Karpas-422 (cell line): Measurements from ENCODE around the gene KASH5. TPM values are rescaled to one million over a fixed set of nuclear protein-coding genes. Genes with fewer than 3 reads are reported as not detected.
"Not testable (repeated sequence)": the region's sequence is repeated elsewhere in the genome, so short reads cannot be mapped to it uniquely, and the experiment has no call there.

Experiments used
- DNase-seq: peaks from one replicate; pipeline ENCODE4 v3.0.0-alpha.2; 2015
- H2AFZ ChIP-seq: fragments of 200-600 bp; sonication (generic); 2 replicates; pipeline ENCODE4 v1.6.1; 2014; ENCODE audit warnings: antibody characterized with exemption, low read length, mixed read lengths
- H3K27ac ChIP-seq: fragments of 200-600 bp; sonication (generic); 2 replicates; pipeline ENCODE4 v1.5.1; 2014; ENCODE audit warnings: mild to moderate bottlenecking, low read length, moderate library complexity
- H3K27me3 ChIP-seq: fragments of 200-600 bp; sonication (generic); 2 replicates; pipeline ENCODE4 v1.6.1; 2014; ENCODE audit warnings: low read length, mixed read lengths
- H3K36me3 ChIP-seq: fragments of 200-600 bp; sonication (generic); 2 replicates; pipeline ENCODE4 v1.6.1; 2014; ENCODE audit warnings: low read length, mixed read lengths; ENCODE audit not compliant: insufficient read depth
- H3K4me1 ChIP-seq: fragments of 200-600 bp; sonication (generic); 2 replicates; pipeline ENCODE4 v1.6.1; 2014; ENCODE audit warnings: mild to moderate bottlenecking, low read length, mixed read lengths
- H3K4me2 ChIP-seq: fragments of 200-600 bp; sonication (generic); 2 replicates; pipeline ENCODE4 v1.6.1; 2014; ENCODE audit warnings: low read length, low read depth, mild to moderate bottlenecking; ENCODE audit not compliant: poor library complexity, severe bottlenecking
- H3K4me3 ChIP-seq: fragments of 200-600 bp; sonication (generic); 2 replicates; pipeline ENCODE4 v1.5.1; 2014; ENCODE audit warnings: mild to moderate bottlenecking, antibody characterized with exemption, low read length, mixed read lengths
- H3K79me2 ChIP-seq: fragments of 200-600 bp; sonication (generic); 2 replicates; pipeline ENCODE4 v1.6.1; 2014; ENCODE audit warnings: mild to moderate bottlenecking, low read length, mixed read lengths
- H3K9ac ChIP-seq: fragments of 200-600 bp; sonication (generic); 2 replicates; pipeline ENCODE4 v1.6.0; 2014; ENCODE audit warnings: low read length
- H3K9me2 ChIP-seq: fragments of 200-600 bp; sonication (generic), shearing (Covaris generic); replicated peaks from 2 replicates; pipeline ENCODE4 v1.6.0; 2014; ENCODE audit warnings: mild to moderate bottlenecking, low read length, moderate library complexity; ENCODE audit not compliant: insufficient read depth
- H3K9me3 ChIP-seq: fragments of 300-700, 200-600 bp; sonication (generic); 2 replicates; pipeline ENCODE4 v1.6.1; 2014; ENCODE audit warnings: low read length, mixed read lengths
- H4K20me1 ChIP-seq: fragments of 200-600 bp; sonication (generic); 2 replicates; pipeline ENCODE4 v1.6.1; 2014; ENCODE audit warnings: mild to moderate bottlenecking, antibody characterized with exemption, low read length, low read depth; ENCODE audit not compliant: insufficient read depth
- total RNA-seq: library from RNA; depleted of rRNA; stranded (reverse); fragments of >200 nt; shearing (Covaris generic); gene quantifications from 2 replicates; pipeline ENCODE4 v1.2.3, GENCODE V29; 2014; ENCODE audit warnings: low replicate concordance

Gene KASH5
- total RNA-seq, 1 experiment from 2014 or later: 0.52 TPM

DNA sequence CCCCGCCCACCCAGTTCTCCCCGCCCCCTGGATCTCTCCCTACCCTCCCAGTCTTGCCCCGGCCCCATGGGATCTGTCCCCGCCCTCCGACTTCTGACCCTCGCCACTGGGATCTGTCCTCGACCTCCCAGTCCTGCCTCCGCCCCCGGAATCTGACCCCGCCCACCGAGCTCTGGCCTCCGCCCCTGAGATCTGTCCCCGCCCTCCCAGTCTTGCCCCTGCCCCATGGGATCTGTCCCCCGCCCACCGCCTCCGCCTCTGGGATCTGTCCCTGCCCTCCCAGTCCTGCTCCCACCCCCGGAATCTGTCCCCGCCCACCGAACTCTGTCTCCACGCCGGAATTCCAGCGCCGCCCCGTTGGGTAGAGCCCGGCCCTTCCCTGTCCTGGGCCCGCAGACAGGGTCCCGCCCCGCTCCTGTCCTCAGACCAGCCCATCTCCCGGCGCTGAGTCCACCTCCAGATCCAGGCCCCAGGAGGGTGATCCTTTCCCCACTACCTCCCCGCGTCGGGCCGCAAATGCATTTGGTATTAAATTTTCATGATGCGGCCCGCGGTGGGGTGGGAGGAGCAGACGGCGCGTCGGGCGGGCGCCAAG is 54.8 kb downstream of the KASH5 start:
- peak overlapping the region; percentile 94 for H3K4me2 ChIP-seq
- no peaks in the 10 kb centered on the region for H3K9me2 ChIP-seq
- H3K4me1 ChIP-seq: peaks cover 28% of the 10 kb centered on the region
- peak overlapping the region; percentile 81 for H3K9ac ChIP-seq
- peak overlapping the region; percentile 76 for H3K4me3 ChIP-seq
- peak; percentile 90 for DNase-seq
- no peaks in the 10 kb centered on the region for H3K27me3 ChIP-seq
- peaks cover 10% of the 10 kb centered on the region; the same call in 1 of the 2 replicates for H3K36me3 ChIP-seq
- 0 out of 2 replicates have a peak, but pooled peaks cover 2% of the 10 kb centered on the region for H4K20me1 ChIP-seq
- peak overlapping the region; percentile 78 for H3K27ac ChIP-seq
- no peaks in the 10 kb centered on the region for H3K79me2 ChIP-seq
- no peaks in the 10 kb centered on the region for H3K9me3 ChIP-seq
- peak overlapping the region; percentile 98 for H2AFZ ChIP-seq

DNA sequence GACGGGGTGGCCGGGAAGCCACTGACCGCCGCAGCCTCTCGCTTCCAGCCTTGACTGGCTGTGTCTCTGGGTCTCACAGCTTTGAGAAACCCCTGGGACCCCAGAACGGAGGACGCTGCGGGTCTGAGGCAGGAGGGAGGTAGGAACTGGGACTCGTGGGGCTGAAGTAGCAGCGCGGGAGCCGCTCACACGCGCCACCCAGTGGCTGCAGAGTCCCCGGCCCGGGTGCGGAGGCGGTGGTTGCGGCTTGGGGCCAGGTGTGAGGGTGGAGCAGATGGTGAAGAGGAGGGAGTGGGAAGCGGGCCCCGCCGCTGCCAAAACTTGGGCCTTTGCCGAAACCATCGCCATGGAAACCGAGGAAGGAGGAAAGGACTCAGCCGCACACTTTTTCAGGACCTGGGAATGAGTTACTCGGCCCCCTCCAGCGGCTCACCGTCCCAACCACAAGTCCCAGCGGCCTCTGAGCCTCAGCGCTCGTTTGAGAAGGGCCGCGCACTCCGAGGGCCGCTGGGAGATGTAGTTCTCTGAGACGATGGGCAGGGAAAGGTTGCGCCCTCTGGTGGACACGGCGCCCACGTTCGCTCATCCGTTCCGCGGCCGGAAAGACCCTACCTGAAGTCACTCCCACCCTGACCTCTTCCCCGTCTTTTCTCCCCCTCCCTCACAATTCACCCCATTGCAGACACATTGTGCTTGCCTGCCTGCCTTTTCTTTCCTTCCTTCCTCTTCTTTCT is 55.5 kb downstream of the KASH5 start:
- Histone ChIP-seq H3K9ac (peak overlapping the region; percentile 81), H4K20me1 (0 out of 2 replicates have a peak, but pooled peaks cover 3% of the 10 kb centered on the region), H3K4me3 (peak overlapping the region; percentile 76), H3K4me2 (peak overlapping the region; percentile 94), H3K36me3 (peaks cover 12% of the 10 kb centered on the region; the same call in 1 of the 2 replicates), H2AFZ (peak overlapping the region; percentile 98), H3K9me2 (no peaks in the 10 kb centered on the region), H3K79me2 (no peaks in the 10 kb centered on the region), H3K9me3 (no peaks in the 10 kb centered on the region), H3K4me1 (peaks cover 28% of the 10 kb centered on the region), H3K27ac (peak overlapping the region; percentile 78), H3K27me3 (no peaks in the 10 kb centered on the region)
- peak; percentile 99 for DNase-seq

DNA sequence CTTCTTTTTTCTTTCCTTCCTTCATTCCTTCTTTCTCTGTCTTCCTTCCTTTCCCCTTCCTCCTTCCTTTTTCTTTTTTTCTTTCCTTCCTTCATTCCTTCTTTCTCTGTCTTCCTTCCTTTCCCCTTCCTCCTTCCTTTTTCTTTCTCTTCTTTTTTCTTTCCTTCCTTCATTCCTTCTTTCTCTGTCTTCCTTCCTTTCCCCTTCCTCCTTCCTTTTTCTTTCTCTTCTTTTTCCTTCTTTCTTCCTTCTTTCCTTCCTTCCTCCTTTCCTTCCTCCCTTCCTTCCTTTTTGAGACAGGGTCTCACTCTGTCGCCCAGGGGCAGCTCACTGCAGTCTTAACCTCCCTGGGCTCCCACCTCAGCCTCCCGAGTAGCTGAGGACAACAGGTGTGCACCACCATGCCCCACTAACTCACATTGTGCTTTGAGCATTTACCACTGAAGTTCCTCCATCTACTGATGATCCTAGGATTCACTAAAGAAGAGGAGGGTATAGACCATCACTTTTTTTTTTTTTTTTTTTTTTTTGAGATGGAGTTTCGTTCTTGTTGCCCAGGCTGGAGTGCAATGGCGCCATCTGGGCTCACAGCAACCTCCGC is 56.2 kb downstream of the KASH5 start:
- not testable (repeated sequence) for H2AFZ ChIP-seq, H3K27me3 ChIP-seq, H3K9me3 ChIP-seq, H3K4me3 ChIP-seq, H3K79me2 ChIP-seq, H4K20me1 ChIP-seq, H3K27ac ChIP-seq, H3K4me2 ChIP-seq, H3K9ac ChIP-seq, H3K9me2 ChIP-seq
- DNase-seq: peak; percentile 72
- H3K4me1 ChIP-seq: peaks cover 28% of the 10 kb centered on the region
- H3K36me3 ChIP-seq: peaks cover 18% of the 10 kb centered on the region; the same call in 1 of the 2 replicates

DNA sequence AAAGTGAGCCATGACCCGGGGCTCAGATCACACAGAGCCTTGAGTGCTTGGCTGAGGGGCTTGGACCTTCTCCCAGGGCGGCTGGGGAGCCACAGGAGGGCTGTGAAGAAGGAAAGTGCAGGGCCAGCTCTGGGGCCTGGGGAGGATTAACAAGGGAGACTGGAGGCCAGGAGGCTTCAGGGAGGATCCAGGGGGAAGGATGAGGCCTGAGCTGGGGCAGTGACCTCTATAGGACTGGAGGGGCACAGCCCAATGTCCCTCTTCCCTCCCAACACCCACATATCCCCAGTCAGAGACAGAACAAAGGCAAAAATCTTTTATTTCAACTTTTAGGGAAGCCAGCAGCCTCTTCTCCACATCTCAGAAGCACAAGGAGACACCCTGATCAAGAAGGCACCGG is 57.9 kb downstream of the KASH5 start:
- H4K20me1 ChIP-seq: 0 out of 2 replicates have a peak, but pooled peaks cover 3% of the 10 kb centered on the region
- no peak for DNase-seq
- peaks cover 31% of the 10 kb centered on the region for H3K4me1 ChIP-seq
- no peak overlapping the region for H2AFZ ChIP-seq
- peaks cover 17% of the 10 kb centered on the region for H3K79me2 ChIP-seq
- H3K4me3 ChIP-seq: no peak overlapping the region
- H3K9me3 ChIP-seq: no peaks in the 10 kb centered on the region
- H3K36me3 ChIP-seq: peaks cover 26% of the 10 kb centered on the region; the same call in 1 of the 2 replicates
- no peak overlapping the region for H3K9ac ChIP-seq
- no peak overlapping the region for H3K27ac ChIP-seq
- H3K27me3 ChIP-seq: no peaks in the 10 kb centered on the region
- H3K4me2 ChIP-seq: no peak overlapping the region
- H3K9me2 ChIP-seq: no peaks in the 10 kb centered on the region

DNA sequence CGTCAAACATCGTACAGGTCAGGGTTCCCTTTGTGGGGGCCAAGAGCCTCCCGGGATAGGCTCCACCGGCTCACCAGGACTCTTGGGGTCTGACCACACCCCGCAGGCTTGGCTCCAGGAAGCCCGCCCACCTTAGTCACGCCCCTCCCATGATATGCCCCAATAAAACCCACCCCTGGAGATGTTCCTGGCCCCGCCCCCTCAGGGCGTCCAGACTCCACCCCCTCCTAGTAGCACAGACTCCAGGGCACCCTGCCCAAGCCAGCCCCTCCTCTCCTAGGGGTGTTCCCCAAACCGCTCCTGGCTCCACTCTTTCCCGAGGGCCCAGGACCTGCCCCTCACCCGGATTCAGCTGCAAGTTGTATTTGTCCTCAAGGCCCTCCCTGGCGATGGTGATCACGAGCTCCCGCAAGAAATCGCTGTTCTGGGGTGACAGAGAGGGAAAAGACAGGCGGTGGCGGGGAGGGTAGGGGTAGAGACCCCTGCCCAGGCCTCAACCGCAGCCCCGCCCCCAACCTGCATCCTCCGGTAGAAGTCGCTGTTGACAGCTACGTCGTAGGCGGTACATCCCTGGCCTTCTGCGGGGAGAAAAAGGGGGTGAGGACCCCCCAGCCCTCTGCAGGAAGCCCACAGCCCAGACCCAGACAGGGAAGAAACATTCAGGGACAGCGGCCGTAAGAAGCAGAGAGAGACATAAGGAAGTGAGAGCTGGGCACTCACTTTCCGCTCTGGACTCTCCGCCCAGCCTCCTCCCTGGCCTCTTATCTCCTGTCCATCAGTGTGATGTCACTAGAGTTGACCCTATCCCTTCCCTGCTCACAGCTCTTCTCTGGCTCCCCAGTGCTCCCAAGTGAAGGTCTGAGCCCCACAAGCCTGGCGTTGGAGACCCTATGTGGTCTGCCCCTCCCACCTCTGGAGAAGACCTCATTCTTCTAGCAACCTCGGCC is 59.7 kb downstream of the KASH5 start:
- no peak overlapping the region for H3K4me3 ChIP-seq
- no peak overlapping the region for H3K27ac ChIP-seq
- H3K79me2 ChIP-seq: peaks cover 22% of the 10 kb centered on the region
- H2AFZ ChIP-seq: no peak overlapping the region
- H3K4me2 ChIP-seq: no peak overlapping the region
- DNase-seq: peak; percentile 97
- peaks cover 35% of the 10 kb centered on the region for H3K4me1 ChIP-seq
- H3K9me3 ChIP-seq: no peaks in the 10 kb centered on the region
- H3K9ac ChIP-seq: no peak overlapping the region
- H3K27me3 ChIP-seq: no peaks in the 10 kb centered on the region
- H3K9me2 ChIP-seq: no peaks in the 10 kb centered on the region
- peaks cover 26% of the 10 kb centered on the region; the same call in 1 of the 2 replicates for H3K36me3 ChIP-seq
- H4K20me1 ChIP-seq: 0 out of 2 replicates have a peak, but pooled peaks cover 3% of the 10 kb centered on the region

DNA sequence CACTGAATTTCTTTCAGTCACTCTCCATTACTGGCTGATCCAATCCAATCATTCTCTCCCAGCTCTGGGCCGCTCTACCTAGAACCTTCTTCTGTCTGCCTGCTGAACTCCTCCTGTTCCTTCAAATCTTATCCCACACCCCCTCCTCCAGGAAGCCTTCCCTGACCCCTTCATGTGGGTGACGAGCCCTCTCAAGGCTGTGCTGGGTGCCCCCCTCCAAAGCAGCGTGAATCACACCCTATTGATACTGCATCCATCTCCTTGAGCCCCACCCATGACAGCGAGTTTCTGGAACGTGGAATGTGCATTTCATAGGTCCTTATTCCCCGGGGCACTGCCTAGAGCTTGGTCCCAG is 60.4 kb downstream of the KASH5 start:
- Histone ChIP-seq H2AFZ (no peak overlapping the region), H4K20me1 (0 out of 2 replicates have a peak, but pooled peaks cover 3% of the 10 kb centered on the region), H3K9ac (no peak overlapping the region), H3K27me3 (no peaks in the 10 kb centered on the region), H3K79me2 (peaks cover 22% of the 10 kb centered on the region), H3K4me3 (no peak overlapping the region), H3K27ac (no peak overlapping the region), H3K4me1 (peaks cover 31% of the 10 kb centered on the region), H3K9me2 (no peaks in the 10 kb centered on the region), H3K9me3 (no peaks in the 10 kb centered on the region), H3K36me3 (peaks cover 26% of the 10 kb centered on the region; the same call in 1 of the 2 replicates), H3K4me2 (no peak overlapping the region)
- no peak for DNase-seq

DNA sequence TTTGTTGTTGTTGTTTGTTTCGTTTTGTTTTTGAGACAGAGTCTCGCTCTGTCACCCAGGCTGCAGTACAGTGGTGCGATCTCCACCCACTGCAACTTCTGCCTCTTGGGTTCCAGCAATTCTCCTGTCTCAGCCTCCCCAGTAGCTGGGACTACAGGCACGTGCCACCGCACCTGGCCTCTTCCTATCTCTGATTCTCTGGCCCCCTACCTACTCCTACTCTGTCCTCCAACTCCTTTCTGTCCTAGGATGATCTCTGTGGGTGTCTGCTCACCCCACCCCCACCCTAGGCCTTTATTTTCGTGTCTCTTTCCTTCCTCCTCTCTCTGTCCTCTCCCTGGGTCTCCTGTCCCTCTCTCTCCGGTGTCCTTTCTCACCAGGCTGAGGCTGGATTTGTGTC is 62.4 kb downstream of the KASH5 start:
- 0 out of 2 replicates have a peak, but pooled peaks cover 3% of the 10 kb centered on the region for H4K20me1 ChIP-seq
- H3K4me1 ChIP-seq: peaks cover 42% of the 10 kb centered on the region
- peaks cover 26% of the 10 kb centered on the region; the same call in 1 of the 2 replicates for H3K36me3 ChIP-seq
- no peak overlapping the region for H2AFZ ChIP-seq
- H3K9me3 ChIP-seq: no peaks in the 10 kb centered on the region
- DNase-seq: no peak
- H3K27me3 ChIP-seq: no peaks in the 10 kb centered on the region
- peak overlapping the region; percentile 96 for H3K4me3 ChIP-seq
- H3K9ac ChIP-seq: peak overlapping the region; percentile 95
- no peaks in the 10 kb centered on the region for H3K9me2 ChIP-seq
- peak overlapping the region; percentile 99 for H3K4me2 ChIP-seq
- peak overlapping the region; percentile 82; the same call in 1 of the 2 replicates for H3K27ac ChIP-seq
- H3K79me2 ChIP-seq: peaks cover 39% of the 10 kb centered on the region
